ENCODE results near the gene STK33. TPM values are rescaled to one million over a fixed set of nuclear protein-coding genes. Genes with fewer than 3 reads are reported as not detected.
"Not testable (repeated sequence)": the region's sequence is repeated elsewhere in the genome, so short reads cannot be mapped to it uniquely, and the experiment has no call there.

Gene STK33
- total and polyA plus RNA-seq, 12 donors, result 6.9 to 37.9 (median 30.1) TPM

DNA sequence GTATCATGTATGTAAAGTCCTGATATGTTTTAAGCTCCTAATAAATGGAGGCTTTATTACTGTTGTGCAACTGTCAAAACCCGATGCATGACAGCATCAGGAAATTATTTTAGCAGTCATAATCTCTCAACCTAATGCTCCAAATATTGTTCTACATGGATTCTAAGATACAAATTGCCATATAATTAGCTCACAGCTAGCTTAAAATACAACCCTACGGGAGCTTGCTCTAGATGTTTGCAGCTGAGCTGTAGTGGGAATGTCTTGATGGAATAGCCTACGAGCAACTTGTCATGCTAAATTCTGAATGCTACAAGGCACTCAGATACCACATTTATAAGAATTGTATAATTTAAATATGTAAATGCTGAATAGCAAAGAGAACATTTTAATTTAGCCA lies 109.8 kb downstream of the STK33 start:
- Histone ChIP-seq H3K27ac (peak overlapping the region in 2 of 10 donors; percentile 20 to 46), H3K9me3 (peaks cover 0 to 12% (median 0%) of the 10 kb centered on the region in 11 donors), H3K36me3 (no peaks in the 10 kb centered on the region), H3K4me1 (peaks cover 0 to 7% (median 0%) of the 10 kb centered on the region in 9 donors), H3K4me3 (no peak overlapping the region), H3K27me3 (no peaks in the 10 kb centered on the region)
- WGBS, 2 donors, result 62 to 64% methylated on average over 3 of the region's 3 CpGs
- TF ChIP-seq, protein P1, sequence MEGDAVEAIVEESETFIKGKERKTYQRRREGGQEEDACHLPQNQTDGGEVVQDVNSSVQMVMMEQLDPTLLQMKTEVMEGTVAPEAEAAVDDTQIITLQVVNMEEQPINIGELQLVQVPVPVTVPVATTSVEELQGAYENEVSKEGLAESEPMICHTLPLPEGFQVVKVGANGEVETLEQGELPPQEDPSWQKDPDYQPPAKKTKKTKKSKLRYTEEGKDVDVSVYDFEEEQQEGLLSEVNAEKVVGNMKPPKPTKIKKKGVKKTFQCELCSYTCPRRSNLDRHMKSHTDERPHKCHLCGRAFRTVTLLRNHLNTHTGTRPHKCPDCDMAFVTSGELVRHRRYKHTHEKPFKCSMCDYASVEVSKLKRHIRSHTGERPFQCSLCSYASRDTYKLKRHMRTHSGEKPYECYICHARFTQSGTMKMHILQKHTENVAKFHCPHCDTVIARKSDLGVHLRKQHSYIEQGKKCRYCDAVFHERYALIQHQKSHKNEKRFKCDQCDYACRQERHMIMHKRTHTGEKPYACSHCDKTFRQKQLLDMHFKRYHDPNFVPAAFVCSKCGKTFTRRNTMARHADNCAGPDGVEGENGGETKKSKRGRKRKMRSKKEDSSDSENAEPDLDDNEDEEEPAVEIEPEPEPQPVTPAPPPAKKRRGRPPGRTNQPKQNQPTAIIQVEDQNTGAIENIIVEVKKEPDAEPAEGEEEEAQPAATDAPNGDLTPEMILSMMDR (IDR thresholded peaks at IDR 0.05), result no peak
- intact Hi-C loops (cut with DNase I), result no loop called here
- ATAC-seq (peak in 4 of 8 donors; percentile 64 to 83 (median 74)), DNase-seq (no peak)

DNA sequence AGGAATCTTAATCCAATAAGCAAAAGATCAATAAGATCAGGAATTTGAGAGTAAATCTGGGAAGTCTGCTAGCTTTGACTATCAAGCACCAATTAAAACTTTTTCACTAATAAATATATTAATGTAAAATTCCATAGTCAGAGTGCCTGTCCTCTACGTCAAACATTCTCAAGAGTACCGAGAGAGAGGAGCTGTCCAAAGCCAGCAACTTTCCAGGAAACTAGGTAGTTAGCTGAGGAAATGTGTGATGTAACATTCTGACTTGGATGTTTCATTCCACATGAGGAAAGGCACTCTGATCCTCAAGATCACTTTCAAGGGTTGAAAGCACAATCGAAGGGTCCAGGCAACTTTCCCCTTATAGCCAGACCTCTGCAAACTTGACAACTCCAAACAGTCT lies 113.2 kb downstream of the STK33 start:
- TF ChIP-seq, protein P1 (IDR thresholded peaks at IDR 0.05), result no peak
- no peak for ATAC-seq
- Histone ChIP-seq H3K27me3 (no peaks in the 10 kb centered on the region), H3K36me3 (no peaks in the 10 kb centered on the region), H3K4me1 (peaks cover 0 to 9% (median 0%) of the 10 kb centered on the region in 9 donors), H3K4me3 (no peak overlapping the region), H3K27ac (no peak overlapping the region), H3K9me3 (no peaks in the 10 kb centered on the region)
- no peak for DNase-seq
- 51 to 55% methylated on average over 3 of the region's 3 CpGs for WGBS, 2 donors
- intact Hi-C loops (cut with DNase I), result no loop called here

DNA sequence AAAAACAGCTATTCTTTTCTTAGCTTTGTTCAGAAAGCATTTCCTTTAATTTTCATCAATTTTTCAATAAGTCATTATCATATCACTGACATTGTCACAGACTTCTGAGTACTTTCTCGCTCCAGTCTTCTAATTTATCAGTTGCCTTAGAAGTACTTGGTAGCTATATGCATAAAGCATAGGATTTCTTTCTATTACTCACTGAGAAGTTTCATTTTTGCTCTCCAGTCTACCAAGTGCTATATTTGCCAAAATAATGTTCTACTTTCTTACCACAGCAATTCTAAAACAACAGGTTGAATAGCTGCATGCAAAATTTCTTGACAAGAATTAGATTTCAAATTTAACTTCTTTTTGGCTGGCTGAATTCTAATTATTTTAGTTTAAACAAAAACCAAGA lies 116.3 kb downstream of the STK33 start:
- DNase-seq (no peak), ATAC-seq (no peak)
- no peaks in the 10 kb centered on the region for H3K27me3 ChIP-seq
- WGBS, 2 donors, result 90 to 92% methylated on average over 1 of the region's 1 CpG
- H3K27ac ChIP-seq, result no peak overlapping the region
- H3K4me1 ChIP-seq, result peaks cover 0 to 3% (median 0%) of the 10 kb centered on the region in 9 donors
- no peaks in the 10 kb centered on the region for H3K9me3 ChIP-seq
- H3K36me3 ChIP-seq, result no peaks in the 10 kb centered on the region
- no peak overlapping the region for H3K4me3 ChIP-seq
- intact Hi-C loops (cut with DNase I), result no loop called here
- TF ChIP-seq, protein P1 (IDR thresholded peaks at IDR 0.05), result no peak

- intact Hi-C loops (cut with DNase I), result no loop called here
- no peak overlapping the region for H3K27ac ChIP-seq
- no peaks in the 10 kb centered on the region for H3K9me3 ChIP-seq
- TF ChIP-seq, protein P1 (IDR thresholded peaks at IDR 0.05), result no peak
- WGBS, 2 donors, result 89 to 97% methylated on average over 2 of the region's 2 CpGs
- no peaks in the 10 kb centered on the region for H3K36me3 ChIP-seq
- no peak for DNase-seq
- peaks cover 0 to 3% (median 0%) of the 10 kb centered on the region in 9 donors for H3K4me1 ChIP-seq
- ATAC-seq, result no peak
- H3K27me3 ChIP-seq, result no peaks in the 10 kb centered on the region
- no peak overlapping the region for H3K4me3 ChIP-seq
Observed at GRCh38 chr11:8477151-8477550, 116.9 kb downstream of the STK33 start.

GRCh38 chr11:8467806-8468205 lies 126.2 kb downstream of the STK33 start:
- 92 to 93% methylated on average over 5 of the region's 5 CpGs for WGBS, 2 donors
- intact Hi-C loops (cut with DNase I); ATAC-seq; H3K4me3 ChIP-seq; H3K27ac ChIP-seq; H3K27me3 ChIP-seq; DNase-seq; H3K4me1 ChIP-seq: not testable (repeated sequence)
- H3K36me3 ChIP-seq, result peaks cover 0 to 10% (median 0%) of the 10 kb centered on the region in 9 donors
- peaks cover 0 to 24% (median 0%) of the 10 kb centered on the region in 11 donors for H3K9me3 ChIP-seq

DNA sequence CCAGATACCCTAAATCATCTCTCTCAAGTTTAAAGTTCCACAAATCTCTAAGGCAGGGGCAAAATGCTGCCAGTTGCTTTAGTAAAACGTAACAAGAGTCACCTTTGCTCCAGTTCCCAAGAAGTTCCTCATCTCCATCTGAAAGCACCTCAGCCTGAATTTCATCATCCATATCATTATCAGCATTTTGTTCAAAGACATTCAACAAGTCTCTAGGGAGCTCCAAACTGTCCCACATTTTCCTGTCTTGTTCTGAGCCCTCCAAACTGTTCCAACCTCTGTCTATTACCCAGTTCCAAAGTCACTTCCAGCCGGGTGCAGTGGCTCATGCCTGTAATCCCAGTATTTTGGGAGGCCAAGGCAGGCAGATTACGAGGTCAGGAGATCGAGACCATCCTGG lies 126.7 kb downstream of the STK33 start:
- Histone ChIP-seq H3K36me3 (peaks cover 0 to 10% (median 0%) of the 10 kb centered on the region in 9 donors), H3K9me3 (peaks cover 0 to 24% (median 0%) of the 10 kb centered on the region in 11 donors)
- ATAC-seq; H3K4me3 ChIP-seq; DNase-seq; H3K4me1 ChIP-seq; H3K27ac ChIP-seq; intact Hi-C loops (cut with DNase I); H3K27me3 ChIP-seq: not testable (repeated sequence)
- WGBS, 2 donors, result 72 to 79% methylated on average over 4 of the region's 4 CpGs

- peaks cover 0 to 24% (median 0%) of the 10 kb centered on the region in 11 donors for H3K9me3 ChIP-seq
- H3K4me3 ChIP-seq; intact Hi-C loops (cut with DNase I); H3K27ac ChIP-seq; ATAC-seq; H3K27me3 ChIP-seq; DNase-seq; H3K4me1 ChIP-seq: not testable (repeated sequence)
- WGBS, 2 donors, result 88 to 96% methylated on average over 3 of the region's 3 CpGs
- H3K36me3 ChIP-seq, result peaks cover 0 to 10% (median 0%) of the 10 kb centered on the region in 9 donors
Observed at GRCh38 chr11:8466884-8467283, 127.1 kb downstream of the STK33 start.

Data from heart right ventricle (tissue), 16 donors.